GM23248 (cell line): Measurements from ENCODE around the gene DNAH8. TPM values are rescaled to one million over a fixed set of nuclear protein-coding genes. Genes with fewer than 3 reads are reported as not detected.

ENCODE experiments used
- DNase-seq: peaks from one replicate; pipeline ENCODE4 v3.0.0-alpha.2; 2015
- H2AFZ ChIP-seq: fragments of 200-600 bp; sonication (generic); 2 replicates; pipeline ENCODE4 v1.6.1; 2016; ENCODE audit warnings: antibody characterized with exemption
- H3F3A ChIP-seq: fragments of 200-600 bp; sonication (generic); 2 replicates; pipeline ENCODE4 v1.6.1; 2016; ENCODE audit warnings: mild to moderate bottlenecking, antibody characterized with exemption, mixed run types; ENCODE audit not compliant: insufficient read depth
- H3K27ac ChIP-seq: fragments of 200-600 bp; sonication (generic); 2 replicates; pipeline ENCODE4 v1.5.1; 2016; ENCODE audit warnings: mild to moderate bottlenecking
- H3K27me3 ChIP-seq: fragments of 200-600 bp; sonication (generic); replicated peaks from 2 replicates; pipeline ENCODE4 v1.6.1; 2016; ENCODE audit warnings: mild to moderate bottlenecking; ENCODE audit not compliant: insufficient read depth
- H3K36me3 ChIP-seq: fragments of 200-600 bp; sonication (generic); 2 replicates; pipeline ENCODE4 v1.6.1; 2016; ENCODE audit warnings: low read depth, mild to moderate bottlenecking
- H3K4me1 ChIP-seq: fragments of 200-600 bp; sonication (generic); 2 replicates; pipeline ENCODE4 v1.6.1; 2016; ENCODE audit warnings: mild to moderate bottlenecking; ENCODE audit not compliant: insufficient read depth
- H3K4me2 ChIP-seq: fragments of 200-600 bp; sonication (generic); one replicate; pipeline ENCODE4 v1.6.1; 2016; ENCODE audit warnings: mild to moderate bottlenecking; ENCODE audit not compliant: unreplicated experiment
- H3K4me3 ChIP-seq: fragments of 200-600 bp; sonication (generic); 2 replicates; pipeline ENCODE4 v1.5.1; 2016; ENCODE audit warnings: mild to moderate bottlenecking
- H3K79me2 ChIP-seq: fragments of 200-600 bp; sonication (generic); 2 replicates; pipeline ENCODE4 v1.6.1; 2016; ENCODE audit warnings: mild to moderate bottlenecking; ENCODE audit not compliant: insufficient read depth
- H3K9ac ChIP-seq: fragments of 200-600 bp; sonication (generic); 2 replicates; pipeline ENCODE4 v1.6.1; 2016; ENCODE audit warnings: mild to moderate bottlenecking
- H3K9me2 ChIP-seq: fragments of 200-600 bp; sonication (generic); 2 replicates; pipeline ENCODE4 v1.6.1; 2016; ENCODE audit warnings: mixed run types, mild to moderate bottlenecking, moderate library complexity; ENCODE audit not compliant: insufficient read depth
- H3K9me3 ChIP-seq: fragments of 200-600 bp; sonication (generic); one replicate; pipeline ENCODE4 v1.6.1; 2017; ENCODE audit warnings: low read depth
- H4K20me1 ChIP-seq: fragments of 200-600 bp; sonication (generic); 2 replicates; pipeline ENCODE4 v1.6.0; 2016; ENCODE audit not compliant: insufficient read depth
- EZH2 ChIP-seq: fragments of 200-600 bp; sonication (generic); IDR thresholded peaks from 2 replicates; pipeline ENCODE4 v1.6.1; 2018; ENCODE audit warnings: antibody characterized with exemption, mild to moderate bottlenecking; ENCODE audit not compliant: insufficient read depth, poor library complexity, severe bottlenecking
- EZH2phosphoT487 ChIP-seq: fragments of 200-600 bp; sonication (generic); IDR thresholded peaks from 2 replicates; pipeline ENCODE4 v1.6.1; 2018; ENCODE audit warnings: antibody characterized with exemption, moderate library complexity, mild to moderate bottlenecking, low read depth; ENCODE audit not compliant: insufficient read depth
- WGBS, 2 experiments: methylation state at CpG; one replicate each; pipeline ENCODE4 v1.1.6; 2015 to 2017; ENCODE audit warnings: low lambda C conversion rate in 2 of 2, low coverage in 1 of 2; ENCODE audit errors: missing lambda C conversion rate in 2 of 2; 5-methylcytosine and 5-hydroxymethylcytosine counted together
- in situ Hi-C: fragments of 300-500 bp; cut with MboI; formaldehyde crosslinking; loops from 2 replicates; pipeline ENCODE4 v1.15.0; 2020
- polyA plus RNA-seq: library from polyadenylated mRNA; unstranded; fragments of >200 nt; fragmentation: Nextera tagmentation; extraction: Ambion mirVana; gene quantifications from 2 replicates; pipeline ENCODE4 v1.2.1, GENCODE V29; 2016
- total RNA-seq: library from RNA; depleted of rRNA; stranded (reverse); fragments of >200 nt; shearing (Covaris generic); gene quantifications from 2 replicates; pipeline ENCODE4 v1.2.3, GENCODE V29; 2014

Gene DNAH8
- total and polyA plus RNA-seq, 2 experiments from 2014 or later: not detected

DNA sequence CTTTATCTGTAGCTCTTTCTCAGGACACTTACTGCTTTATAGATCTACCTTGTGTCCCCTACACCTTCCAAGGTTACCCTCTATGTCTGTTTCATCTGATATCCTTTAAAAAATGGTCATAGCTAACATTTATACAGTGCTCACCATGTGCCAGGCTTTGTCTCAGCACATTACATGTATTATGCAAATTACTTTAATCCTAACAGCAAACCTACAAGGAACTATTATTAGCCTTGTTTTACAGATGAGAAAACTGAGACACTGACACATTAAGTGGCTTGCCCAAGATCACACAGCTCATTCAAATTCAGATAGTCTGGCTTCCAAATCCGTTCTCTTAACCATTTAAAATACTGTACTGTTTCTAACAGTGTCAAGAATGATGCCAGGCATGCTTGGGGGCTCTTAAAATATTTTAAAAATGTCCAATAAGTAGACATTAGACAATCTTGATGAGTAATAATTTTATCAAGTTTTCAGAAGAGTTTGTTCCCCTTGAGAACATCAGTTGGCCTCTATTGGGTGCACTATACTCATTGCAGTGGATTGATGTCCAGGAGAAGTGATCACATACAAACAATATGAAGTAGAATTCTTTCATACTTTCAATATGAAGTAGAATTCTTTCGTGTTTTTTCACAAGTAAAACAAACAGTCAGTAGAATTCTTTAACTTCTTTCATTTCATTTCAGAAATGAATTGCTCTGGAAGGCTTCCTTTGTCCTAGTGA lies 69.6 kb downstream of the DNAH8 start:
- Histone ChIP-seq H3K4me1 (no peaks in the 10 kb centered on the region), H3K9me3 (no peaks in the 10 kb centered on the region), H2AFZ (no peak overlapping the region), H3K9me2 (no peaks in the 10 kb centered on the region), H3K79me2 (no peaks in the 10 kb centered on the region), H4K20me1 (no peaks in the 10 kb centered on the region), H3K4me2 (no peak overlapping the region), H3K27ac (no peak overlapping the region), H3F3A (no peaks in the 10 kb centered on the region), H3K27me3 (peaks cover 14% of the 10 kb centered on the region), H3K4me3 (no peak overlapping the region), H3K36me3 (no peaks in the 10 kb centered on the region), H3K9ac (no peak overlapping the region)
- no peak for TF ChIP-seq EZH2
- no peak for DNase-seq
- WGBS, 2 experiments: 16 to 21% methylated on average over 2 of the region's 2 CpGs
- in situ Hi-C loops: no loop called here

DNA sequence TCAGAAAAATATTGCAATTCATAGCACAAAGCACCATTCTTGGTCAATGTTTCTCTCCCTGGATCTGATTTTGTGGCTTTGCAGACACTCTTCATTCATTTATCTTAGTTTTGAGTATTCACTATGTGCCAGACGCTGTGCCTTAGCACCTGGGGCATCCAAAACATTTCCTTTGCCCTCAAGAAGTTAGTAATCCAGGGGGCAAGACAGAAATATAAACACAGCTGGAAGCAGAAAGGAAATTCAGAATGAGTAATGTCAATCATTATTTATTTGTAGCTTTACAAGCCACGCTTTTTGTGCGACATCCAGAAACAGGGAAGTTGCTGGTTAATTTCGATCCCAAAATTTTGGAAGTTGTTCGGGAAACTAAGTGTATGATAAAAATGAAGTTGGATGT lies 71.4 kb downstream of the DNAH8 start:
- Histone ChIP-seq H2AFZ (no peak overlapping the region), H3K4me3 (no peak overlapping the region), H3F3A (no peaks in the 10 kb centered on the region), H3K9me2 (no peaks in the 10 kb centered on the region), H3K36me3 (no peaks in the 10 kb centered on the region), H3K4me1 (no peaks in the 10 kb centered on the region), H3K27ac (no peak overlapping the region), H3K4me2 (no peak overlapping the region), H3K9ac (no peak overlapping the region), H3K9me3 (no peaks in the 10 kb centered on the region), H3K79me2 (no peaks in the 10 kb centered on the region), H4K20me1 (no peaks in the 10 kb centered on the region), H3K27me3 (peaks cover 14% of the 10 kb centered on the region; the same call in 1 of the 2 replicates)
- in situ Hi-C loops: no loop called here
- TF ChIP-seq EZH2phosphoT487: no peak
- TF ChIP-seq EZH2: no peak
- no peak for DNase-seq
- WGBS, 2 experiments: 58 to 64% methylated on average over 5 of the region's 5 CpGs

DNA sequence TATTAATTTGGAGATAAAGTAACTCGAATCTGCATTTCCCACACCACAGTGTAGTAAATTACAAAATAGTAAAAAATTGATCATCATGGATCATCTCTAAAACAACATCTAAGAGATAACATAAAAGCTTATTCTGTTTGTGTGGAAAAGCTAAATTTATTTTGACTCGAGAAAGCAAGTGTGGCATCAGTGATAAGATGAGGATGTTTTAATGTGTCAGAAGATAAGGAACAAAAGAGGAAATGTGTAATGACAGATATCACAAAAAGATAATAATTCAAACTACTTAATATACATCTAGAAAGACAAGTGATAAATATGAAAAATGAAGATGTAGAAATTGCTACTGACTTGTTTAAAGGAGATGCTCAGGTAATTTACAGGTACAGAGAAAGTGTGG lies 74.1 kb downstream of the DNAH8 start:
- no peak overlapping the region for H3K27ac ChIP-seq
- no peaks in the 10 kb centered on the region for H3F3A ChIP-seq
- no peak for DNase-seq
- in situ Hi-C loops: no loop called here
- no peaks in the 10 kb centered on the region for H4K20me1 ChIP-seq
- H3K27me3 ChIP-seq: peaks cover 7% of the 10 kb centered on the region; the same call in 1 of the 2 replicates
- no peak overlapping the region for H2AFZ ChIP-seq
- no peaks in the 10 kb centered on the region for H3K9me3 ChIP-seq
- no peak overlapping the region for H3K9ac ChIP-seq
- H3K4me2 ChIP-seq: no peak overlapping the region
- H3K4me3 ChIP-seq: no peak overlapping the region
- no peak for TF ChIP-seq EZH2phosphoT487
- no peak for TF ChIP-seq EZH2
- no peaks in the 10 kb centered on the region for H3K9me2 ChIP-seq
- no peaks in the 10 kb centered on the region for H3K36me3 ChIP-seq
- H3K79me2 ChIP-seq: no peaks in the 10 kb centered on the region
- 34 to 50% methylated on average over 2 of the region's 2 CpGs for WGBS, 2 experiments
- H3K4me1 ChIP-seq: no peaks in the 10 kb centered on the region

DNA sequence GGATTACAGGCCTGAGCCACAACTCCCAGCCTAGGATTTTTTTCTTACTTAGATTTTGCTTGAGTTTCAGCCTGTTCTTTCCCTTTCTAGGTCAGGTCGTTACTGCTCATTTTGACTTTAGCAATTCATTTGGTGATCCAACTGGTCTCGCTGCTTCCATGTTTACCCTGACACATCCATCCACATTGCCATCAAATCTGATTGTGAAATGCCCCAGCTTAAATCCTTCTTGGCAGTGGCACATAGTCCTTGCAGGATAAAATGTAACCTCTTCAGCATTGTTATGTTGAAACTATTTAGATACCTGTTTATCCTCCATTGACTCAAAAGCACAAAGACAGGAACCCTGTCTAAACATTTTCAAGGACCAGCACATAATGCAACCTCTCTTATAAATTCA lies 77.2 kb downstream of the DNAH8 start:
- no peak overlapping the region for H3K4me3 ChIP-seq
- WGBS, 2 experiments: 25 to 35% methylated on average over 2 of the region's 2 CpGs
- no peaks in the 10 kb centered on the region for H3K79me2 ChIP-seq
- no peak overlapping the region for H3K9ac ChIP-seq
- no peak overlapping the region for H3K27ac ChIP-seq
- no peaks in the 10 kb centered on the region for H3K36me3 ChIP-seq
- no peaks in the 10 kb centered on the region for H3K9me3 ChIP-seq
- H3K9me2 ChIP-seq: no peaks in the 10 kb centered on the region
- no peak overlapping the region for H3K4me2 ChIP-seq
- DNase-seq: no peak
- H2AFZ ChIP-seq: no peak overlapping the region
- peaks cover 7% of the 10 kb centered on the region; the same call in 1 of the 2 replicates for H3K27me3 ChIP-seq
- TF ChIP-seq EZH2 (no peak), EZH2phosphoT487 (no peak)
- in situ Hi-C loops: no loop called here
- H4K20me1 ChIP-seq: no peaks in the 10 kb centered on the region
- no peaks in the 10 kb centered on the region for H3F3A ChIP-seq
- no peaks in the 10 kb centered on the region for H3K4me1 ChIP-seq

DNA sequence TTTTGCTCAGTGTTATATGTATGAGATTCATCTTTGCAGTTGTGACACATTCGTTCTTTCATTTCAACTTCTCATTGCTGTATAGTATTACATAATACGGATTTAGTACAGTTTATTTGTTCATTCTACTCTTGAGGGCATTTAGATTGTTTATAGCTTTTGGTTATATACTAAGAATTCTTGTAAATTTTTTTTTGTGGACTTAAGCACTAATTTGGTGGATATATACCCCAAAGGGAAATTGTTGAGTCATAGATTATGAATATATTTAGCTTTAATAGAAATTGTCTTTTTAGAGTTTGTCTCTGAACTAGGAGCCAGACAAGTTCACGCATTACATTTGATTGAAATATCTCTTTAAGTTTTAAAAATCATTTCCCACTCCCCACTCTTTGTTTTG lies 79.6 kb downstream of the DNAH8 start:
- H3K27me3 ChIP-seq: no peaks in the 10 kb centered on the region; the same call in none of the 2 replicates
- H2AFZ ChIP-seq: no peak overlapping the region
- H3K4me2 ChIP-seq: no peak overlapping the region
- no peaks in the 10 kb centered on the region for H3K9me2 ChIP-seq
- no peak overlapping the region for H3K27ac ChIP-seq
- no peak overlapping the region for H3K9ac ChIP-seq
- H3K9me3 ChIP-seq: no peaks in the 10 kb centered on the region
- H3K79me2 ChIP-seq: no peaks in the 10 kb centered on the region
- H3F3A ChIP-seq: no peaks in the 10 kb centered on the region
- DNase-seq: no peak
- in situ Hi-C loops: no loop called here
- no peak for TF ChIP-seq EZH2phosphoT487
- TF ChIP-seq EZH2: no peak
- H3K4me3 ChIP-seq: no peak overlapping the region
- no peaks in the 10 kb centered on the region for H3K4me1 ChIP-seq
- no peaks in the 10 kb centered on the region for H3K36me3 ChIP-seq
- 41 to 47% methylated on average over 3 of the region's 3 CpGs for WGBS, 2 experiments
- H4K20me1 ChIP-seq: no peaks in the 10 kb centered on the region
